K562 (cell line): ENCODE results near the gene ABHD4. TPM values are rescaled to one million over a fixed set of nuclear protein-coding genes. Genes with fewer than 3 reads are reported as not detected.

Experiments used
- ARID2 ChIP-seq: fragments of 450-650 bp; IDR thresholded peaks from 2 replicates; pipeline ENCODE4 v1.6.1; 2017; ENCODE audit warnings: antibody characterized with exemption, mild to moderate bottlenecking
- ARNT ChIP-seq, 2 experiments: fragments of 450-650 bp; IDR thresholded peaks; 2 replicates each; pipeline ENCODE4 v1.6.1; 2016; ENCODE audit warnings: mild to moderate bottlenecking in 1 of 2
- BCL6 ChIP-seq: fragments of 250-450 bp; sonication (Bioruptor Pico); IDR thresholded peaks from 2 replicates; pipeline ENCODE4 v1.4.0; 2020
- BRD9 ChIP-seq: fragments of 450-650 bp; IDR thresholded peaks from 2 replicates; pipeline ENCODE4 v1.6.1; 2018; ENCODE audit warnings: low read depth; ENCODE audit not compliant: partially characterized antibody
- CAMTA2 ChIP-seq: fragments of 250-450 bp; sonication (Bioruptor Pico); conservative IDR thresholded peaks from 2 replicates; pipeline ENCODE4 v1.5.1; 2022
- CC2D1A ChIP-seq: fragments of 450-650 bp; IDR thresholded peaks from 2 replicates; pipeline ENCODE4 v1.6.1; 2017; ENCODE audit warnings: mild to moderate bottlenecking
- CHD4 ChIP-seq: fragments of 200-600 bp; sonication (generic); IDR thresholded peaks from 3 replicates; pipeline ENCODE4 v1.6.1; 2012; ENCODE audit warnings: low read depth, mild to moderate bottlenecking, mixed read lengths, low read length, inconsistent platforms; ENCODE audit not compliant: insufficient read depth, insufficient replicate concordance, poor library complexity, severe bottlenecking
- CREM ChIP-seq: IDR thresholded peaks from 2 replicates; pipeline ENCODE4 v1.6.1; 2014; ENCODE audit warnings: antibody characterized with exemption, low read depth
- EP300 ChIP-seq: IDR thresholded peaks from 2 replicates; pipeline ENCODE4 v1.6.1; 2012; ENCODE audit warnings: low read length, improper control_type of control experiment
- ETV1 ChIP-seq: fragments of 450-650 bp; conservative IDR thresholded peaks from 2 replicates; pipeline ENCODE4 v1.6.1; 2016; ENCODE audit warnings: missing genetic modification characterization, control low read depth, low read depth, missing compliant biosample characterization
- FOXK1 ChIP-seq: sonication (generic); formaldehyde crosslinking; IDR thresholded peaks from 2 replicates; pipeline ENCODE4 v1.8.0; 2022; ENCODE audit warnings: missing genetic modification reagents, mild to moderate bottlenecking, borderline replicate concordance
- FOXK2 ChIP-seq, 2 experiments: fragments of 450-650 bp; IDR thresholded peaks in 1 of 2; conservative IDR thresholded peaks in 1 of 2; 2 replicates each; pipeline ENCODE4 v1.6.1; 2016; ENCODE audit warnings: low read depth in 2 of 2, mild to moderate bottlenecking in 1 of 2
- MAZ ChIP-seq, 2 experiments: fragments of 450-650 bp in 1 of 2; sonication (generic) in 1 of 2; formaldehyde crosslinking; IDR thresholded peaks in 1 of 2; conservative IDR thresholded peaks in 1 of 2; 2 replicates each; pipeline versions ENCODE4 v1.4.0 to v1.5.0; 2020; ENCODE audit warnings: mild to moderate bottlenecking in 1 of 2, missing genetic modification reagents in 1 of 2
- MEIS2 ChIP-seq: fragments of 450-650 bp; IDR thresholded peaks from 2 replicates; pipeline ENCODE4 v1.6.1; 2014; ENCODE audit warnings: mild to moderate bottlenecking; ENCODE audit not compliant: partially characterized antibody
- RAD21 ChIP-seq, 2 experiments: fragments of 250-450 bp in 1 of 2; fragments of 450-650 bp in 1 of 2; sonication (Bioruptor Pico) in 1 of 2; formaldehyde crosslinking in 1 of 2; IDR thresholded peaks in 1 of 2; conservative IDR thresholded peaks in 1 of 2; 2 replicates each; pipeline versions ENCODE4 v1.4.0 to v1.8.0; 2020 to 2022; ENCODE audit warnings: mild to moderate bottlenecking in 2 of 2, moderate library complexity in 1 of 2
- TAF7 ChIP-seq: fragments of 450-650 bp; IDR thresholded peaks from 2 replicates; pipeline ENCODE4 v1.6.1; 2016; ENCODE audit warnings: missing genetic modification characterization, missing compliant biosample characterization
- XRCC5 ChIP-seq: fragments of 200-400 bp; formaldehyde crosslinking; IDR thresholded peaks from 2 replicates; pipeline ENCODE4 v1.6.1; 2017; ENCODE audit warnings: low read depth, mild to moderate bottlenecking, low read length
- YBX1 ChIP-seq: fragments of 450-650 bp; IDR thresholded peaks from 2 replicates; pipeline ENCODE4 v1.7.1; 2016; ENCODE audit warnings: mild to moderate bottlenecking
- ZNF586 ChIP-seq: fragments of 450-650 bp; formaldehyde crosslinking; conservative IDR thresholded peaks from 2 replicates; pipeline ENCODE4 v1.4.0; 2020; ENCODE audit warnings: mild to moderate bottlenecking, moderate library complexity
- polyA plus RNA-seq, 8 experiments: library from polyadenylated mRNA; depleted of rRNA in 4 of 8; stranded (reverse) in 5 of 8; unstranded in 3 of 8; fragments of >200 nt; fragmentation: Nextera tagmentation in 2 of 8; fragmentation: Illumina TruSeq in 1 of 8; extraction: Ambion mirVana in 2 of 8; extraction: Trizol in 1 of 8; gene quantifications; 2 replicates each; pipeline versions ENCODE4 v1.2.1 to v1.2.3, GENCODE V29; 2011 to 2014; ENCODE audit warnings: inconsistent platforms in 1 of 8, missing spikeins in 1 of 8
- total RNA-seq, 7 experiments: library from RNA; depleted of rRNA in 6 of 7; stranded (reverse); fragments of >200 nt in 6 of 7; fragmentation: Illumina TruSeq in 2 of 7; extraction: Trizol in 2 of 7; gene quantifications; 2 replicates each; pipeline versions ENCODE4 v1.2.1 to v1.2.3, GENCODE V29; 2011 to 2021; ENCODE audit warnings: low replicate concordance in 1 of 7
- TF ChIP-seq, protein P1 (sequence below): sonication (generic); formaldehyde crosslinking; IDR thresholded peaks from 2 replicates; pipeline ENCODE4 v1.8.0; 2022; ENCODE audit warnings: missing genetic modification reagents, mild to moderate bottlenecking, moderate library complexity, borderline replicate concordance
- TF ChIP-seq, protein P2 (sequence below), 2 experiments: fragments of 450-650 bp; conservative IDR thresholded peaks; 2 replicates each; pipeline ENCODE4 v1.6.1; 2017; ENCODE audit warnings: mild to moderate bottlenecking in 2 of 2, moderate library complexity in 2 of 2
- TF ChIP-seq, protein P3 (sequence below): fragments of 450-650 bp; formaldehyde crosslinking; IDR thresholded peaks from 2 replicates; pipeline ENCODE4 v1.4.0; 2020; ENCODE audit warnings: mild to moderate bottlenecking, moderate library complexity
- TF ChIP-seq, protein P4 (sequence below): fragments of 450-650 bp; formaldehyde crosslinking; conservative IDR thresholded peaks from 2 replicates; pipeline ENCODE4 v1.4.0; 2022; ENCODE audit warnings: mild to moderate bottlenecking, missing genetic modification characterization

The ABHD4 gene
- total and polyA plus RNA-seq, 9 of the 15 experiments (the other 6 are each of a cell fraction or from before 2014, with no cell fraction given): 3.6 to 12.0 (median 7.2) TPM

DNA sequence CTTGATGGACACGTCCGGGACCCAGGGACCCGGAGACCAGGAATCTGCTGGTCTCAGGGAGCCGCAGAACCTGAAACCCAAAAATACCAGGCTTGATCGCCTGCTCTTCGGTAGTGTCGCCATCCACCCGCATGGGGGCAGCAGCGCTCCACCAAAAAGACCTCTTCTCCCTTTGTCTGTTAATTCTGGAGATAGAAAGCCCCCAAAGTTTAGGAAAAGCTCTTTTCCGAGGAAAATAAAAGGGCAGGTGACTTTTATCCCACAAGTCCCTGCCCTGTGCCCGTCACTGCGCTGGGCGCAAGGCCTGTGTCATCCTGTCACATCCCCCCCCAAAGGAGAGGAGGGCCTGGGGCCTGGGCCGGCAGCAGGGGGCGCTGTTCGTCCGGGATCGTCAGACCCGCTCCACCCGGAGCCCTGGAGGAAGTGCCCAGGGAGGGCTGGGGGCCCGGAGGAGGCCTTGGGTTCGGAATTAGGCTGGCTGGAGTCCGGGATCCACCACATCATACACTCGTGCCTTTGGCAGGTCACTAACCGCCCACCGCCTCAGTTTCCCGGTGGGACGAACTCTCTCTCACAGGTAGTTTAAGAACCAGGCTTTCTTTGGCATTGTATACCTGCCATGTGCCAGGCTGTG is 41.0 kb upstream of the ABHD4 start (continued):
- TF ChIP-seq ARNT (IDR thresholded peaks at IDR 0.05) (0 out of 4 replicates have a peak, but pooled peaks of 1 of the 2 experiments have one; percentile 24), CC2D1A (peak; percentile 93), XRCC5 (0 out of 2 replicates have a peak, but pooled peaks have one; percentile 61), TAF7 (tag) (no peak), FOXK2 (conservative IDR thresholded peaks at IDR 0.05 in 1 of 2, IDR thresholded peaks at IDR 0.05 in 1 of 2; ENCODE audit: low read depth in 2 of 2) (no peak), MEIS2 (no peak), CREM (0 out of 2 replicates have a peak, but pooled peaks have one; percentile 37), MAZ (CRISPR knock-in tag; conservative IDR thresholded peaks at IDR 0.05 in 1 of 2, IDR thresholded peaks at IDR 0.05 in 1 of 2) (peak; percentile 26 to 86; a peak in 3 of 4 replicates), BRD9 (peak; percentile 70), RAD21 (CRISPR knock-in tag; conservative IDR thresholded peaks at IDR 0.05 in 1 of 2, IDR thresholded peaks at IDR 0.05 in 1 of 2) (peak; percentile 93 to 96), FOXK1 (CRISPR knock-in tag) (no peak), EP300 (no peak), CAMTA2 (CRISPR knock-in tag) (no peak), ETV1 (tag) (peak; percentile 21; the same call in 1 of the 2 replicates), CHD4 (no peak), YBX1 (no peak), ARID2 (peak; percentile 85), ZNF586 (CRISPR knock-in tag) (no peak), BCL6 (CRISPR knock-in tag) (no peak)
- TF ChIP-seq, protein P1, sequence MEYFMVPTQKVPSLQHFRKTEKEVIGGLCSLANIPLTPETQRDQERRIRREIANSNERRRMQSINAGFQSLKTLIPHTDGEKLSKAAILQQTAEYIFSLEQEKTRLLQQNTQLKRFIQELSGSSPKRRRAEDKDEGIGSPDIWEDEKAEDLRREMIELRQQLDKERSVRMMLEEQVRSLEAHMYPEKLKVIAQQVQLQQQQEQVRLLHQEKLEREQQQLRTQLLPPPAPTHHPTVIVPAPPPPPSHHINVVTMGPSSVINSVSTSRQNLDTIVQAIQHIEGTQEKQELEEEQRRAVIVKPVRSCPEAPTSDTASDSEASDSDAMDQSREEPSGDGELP: peak; percentile 49; the same call in 1 of the 2 replicates
- TF ChIP-seq, protein P2, sequence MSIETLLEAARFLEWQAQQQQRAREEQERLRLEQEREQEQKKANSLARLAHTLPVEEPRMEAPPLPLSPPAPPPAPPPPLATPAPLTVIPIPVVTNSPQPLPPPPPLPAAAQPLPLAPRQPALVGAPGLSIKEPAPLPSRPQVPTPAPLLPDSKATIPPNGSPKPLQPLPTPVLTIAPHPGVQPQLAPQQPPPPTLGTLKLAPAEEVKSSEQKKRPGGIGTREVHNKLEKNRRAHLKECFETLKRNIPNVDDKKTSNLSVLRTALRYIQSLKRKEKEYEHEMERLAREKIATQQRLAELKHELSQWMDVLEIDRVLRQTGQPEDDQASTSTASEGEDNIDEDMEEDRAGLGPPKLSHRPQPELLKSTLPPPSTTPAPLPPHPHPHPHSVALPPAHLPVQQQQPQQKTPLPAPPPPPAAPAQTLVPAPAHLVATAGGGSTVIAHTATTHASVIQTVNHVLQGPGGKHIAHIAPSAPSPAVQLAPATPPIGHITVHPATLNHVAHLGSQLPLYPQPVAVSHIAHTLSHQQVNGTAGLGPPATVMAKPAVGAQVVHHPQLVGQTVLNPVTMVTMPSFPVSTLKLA (conservative IDR thresholded peaks at IDR 0.05): 0 out of 4 replicates have a peak, but pooled peaks of 1 of the 2 experiments have one; percentile 16
- TF ChIP-seq, protein P3, sequence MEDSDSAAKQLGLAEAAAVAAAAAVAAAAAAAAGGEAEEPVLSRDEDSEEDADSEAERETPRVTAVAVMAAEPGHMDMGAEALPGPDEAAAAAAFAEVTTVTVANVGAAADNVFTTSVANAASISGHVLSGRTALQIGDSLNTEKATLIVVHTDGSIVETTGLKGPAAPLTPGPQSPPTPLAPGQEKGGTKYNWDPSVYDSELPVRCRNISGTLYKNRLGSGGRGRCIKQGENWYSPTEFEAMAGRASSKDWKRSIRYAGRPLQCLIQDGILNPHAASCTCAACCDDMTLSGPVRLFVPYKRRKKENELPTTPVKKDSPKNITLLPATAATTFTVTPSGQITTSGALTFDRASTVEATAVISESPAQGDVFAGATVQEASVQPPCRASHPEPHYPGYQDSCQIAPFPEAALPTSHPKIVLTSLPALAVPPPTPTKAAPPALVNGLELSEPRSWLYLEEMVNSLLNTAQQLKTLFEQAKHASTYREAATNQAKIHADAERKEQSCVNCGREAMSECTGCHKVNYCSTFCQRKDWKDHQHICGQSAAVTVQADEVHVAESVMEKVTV (CRISPR knock-in tag): peak; percentile 85
- TF ChIP-seq, protein P4, sequence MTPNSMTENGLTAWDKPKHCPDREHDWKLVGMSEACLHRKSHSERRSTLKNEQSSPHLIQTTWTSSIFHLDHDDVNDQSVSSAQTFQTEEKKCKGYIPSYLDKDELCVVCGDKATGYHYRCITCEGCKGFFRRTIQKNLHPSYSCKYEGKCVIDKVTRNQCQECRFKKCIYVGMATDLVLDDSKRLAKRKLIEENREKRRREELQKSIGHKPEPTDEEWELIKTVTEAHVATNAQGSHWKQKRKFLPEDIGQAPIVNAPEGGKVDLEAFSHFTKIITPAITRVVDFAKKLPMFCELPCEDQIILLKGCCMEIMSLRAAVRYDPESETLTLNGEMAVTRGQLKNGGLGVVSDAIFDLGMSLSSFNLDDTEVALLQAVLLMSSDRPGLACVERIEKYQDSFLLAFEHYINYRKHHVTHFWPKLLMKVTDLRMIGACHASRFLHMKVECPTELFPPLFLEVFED: no peak
